Stimulated activated CD8-positive, alpha-beta memory T cell treated with anti-CD3 and anti-CD28 coated beads, Interleukin-12 subunit alpha, Interleukin-12 subunit beta, amount 100 ng/mL, for 4 hours (primary cell): ENCODE results near the gene RNF214.
"Not testable (repeated sequence)": the region's sequence is repeated elsewhere in the genome, so short reads cannot be mapped to it uniquely, and the experiment has no call there.

Experiments used
- DNase-seq: peaks from one replicate; pipeline ENCODE4 v3.0.0-alpha.2; 2020; ENCODE audit warnings: low read depth

Gene RNF214

GRCh38 chr11:117315285-117316196, 83.1 kb downstream of the RNF214 start:
- DNase-seq = no peak

- DNase-seq = no peak
These were observed 83.9 kb downstream of the RNF214 start, which contains the start of gene BACE1 for GRCh38 chr11:117316197-117316961. Gene BACE1 (minus strand): TSS chr11:117316256. CDS start chr11:117315795, 461 bp downstream.

- DNase-seq = no peak
These were observed 86.3 kb downstream of the RNF214 start for GRCh38 chr11:117318738-117319137.

- no peak for DNase-seq
These were observed 86.9 kb downstream of the RNF214 start for GRCh38 chr11:117319214-117319840.

GRCh38 chr11:117327255-117327566, 94.7 kb downstream of the RNF214 start:
- not testable (repeated sequence) for DNase-seq

GRCh38 chr11:117327567-117328374, 95.3 kb downstream of the RNF214 start, which contains the start of gene CEP164:
Gene CEP164 (plus strand): TSS chr11:117327854. CDS start chr11:117338587, 10,733 bp downstream.
- peak; percentile 90 for DNase-seq

GRCh38 chr11:117328375-117329010, 96.0 kb downstream of the RNF214 start:
- no peak for DNase-seq

GRCh38 chr11:117332843-117333242, 100.4 kb downstream of the RNF214 start:
- DNase-seq = no peak

GRCh38 chr11:117333917-117334316, 101.4 kb downstream of the RNF214 start:
- no peak for DNase-seq

GRCh38 chr11:117334896-117335295, 102.4 kb downstream of the RNF214 start:
- no peak for DNase-seq

GRCh38 chr11:117335399-117335798, 102.9 kb downstream of the RNF214 start:
- DNase-seq = no peak
